HG02943 (cell line): Measurements from ENCODE around the gene CYTH1.

ENCODE experiments used
- ATAC-seq: cut with Tn5 transposase; IDR thresholded peaks from one replicate; pipeline ENCODE4 v1.9.1; 2021; ENCODE audit warnings: mild to moderate bottlenecking, low read depth, moderate library complexity; ENCODE audit not compliant: unreplicated experiment

CYTH1 gene

DNA sequence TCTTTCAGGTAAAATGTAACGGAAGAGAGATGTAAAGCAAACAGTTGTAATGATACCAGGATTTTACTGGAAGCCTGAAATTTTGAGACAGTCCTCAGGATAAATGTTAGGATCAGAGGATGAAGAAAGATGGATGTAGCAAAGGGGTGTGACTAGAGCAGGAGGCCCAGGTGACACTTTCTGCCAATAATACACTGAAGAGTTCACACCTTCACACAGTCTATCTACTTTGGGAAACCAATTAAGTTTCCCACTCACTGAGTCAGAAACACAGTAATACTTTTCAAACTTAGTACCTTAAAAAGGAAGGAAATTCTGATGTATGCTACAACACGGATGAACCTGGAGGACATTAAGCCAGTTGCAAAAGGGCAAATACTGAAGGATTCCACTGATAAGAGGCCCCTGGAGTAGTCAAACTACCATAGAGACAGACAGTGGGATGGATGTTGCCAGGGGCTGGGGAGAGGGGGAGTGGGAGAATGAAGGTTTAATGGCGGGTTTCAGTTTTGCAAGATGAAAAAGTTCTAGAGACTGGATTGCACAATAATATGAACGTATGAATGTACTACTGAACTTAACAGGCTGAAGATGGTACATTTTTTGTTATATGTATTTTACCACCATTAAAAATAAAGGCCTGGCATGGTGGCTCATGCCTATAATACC is 62.3 kb downstream of the CYTH1 start:
- no peak for ATAC-seq

DNA sequence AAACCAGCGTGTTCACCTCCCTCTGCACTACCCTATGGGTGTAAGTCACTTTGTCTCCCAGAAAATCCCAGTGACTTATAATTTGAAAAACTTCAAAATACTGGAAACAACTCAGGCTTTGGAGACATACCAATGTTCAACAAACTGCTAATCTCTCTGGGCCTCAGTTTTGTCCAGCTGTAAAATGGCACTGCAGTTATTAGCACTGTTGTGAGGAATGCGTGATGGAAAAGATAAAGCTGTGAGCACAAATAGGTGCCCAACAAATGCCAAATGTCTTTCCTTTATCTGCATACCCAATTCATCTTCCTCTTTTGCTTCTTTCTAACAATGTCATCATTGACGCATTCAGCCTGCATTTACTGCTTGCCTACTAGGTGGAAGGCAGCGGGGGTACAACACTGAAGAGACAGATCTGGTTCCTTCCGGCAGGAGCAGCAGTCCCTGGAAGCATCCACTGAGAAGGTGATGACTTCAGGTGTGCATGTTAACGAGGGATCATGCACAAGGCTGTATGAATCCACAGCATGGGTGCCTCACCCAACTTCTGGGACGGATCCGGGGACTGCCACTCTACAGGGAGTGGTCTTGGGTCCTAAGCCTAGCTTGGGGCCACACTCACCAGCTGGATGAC is 63.4 kb downstream of the CYTH1 start:
- ATAC-seq, result no peak

DNA sequence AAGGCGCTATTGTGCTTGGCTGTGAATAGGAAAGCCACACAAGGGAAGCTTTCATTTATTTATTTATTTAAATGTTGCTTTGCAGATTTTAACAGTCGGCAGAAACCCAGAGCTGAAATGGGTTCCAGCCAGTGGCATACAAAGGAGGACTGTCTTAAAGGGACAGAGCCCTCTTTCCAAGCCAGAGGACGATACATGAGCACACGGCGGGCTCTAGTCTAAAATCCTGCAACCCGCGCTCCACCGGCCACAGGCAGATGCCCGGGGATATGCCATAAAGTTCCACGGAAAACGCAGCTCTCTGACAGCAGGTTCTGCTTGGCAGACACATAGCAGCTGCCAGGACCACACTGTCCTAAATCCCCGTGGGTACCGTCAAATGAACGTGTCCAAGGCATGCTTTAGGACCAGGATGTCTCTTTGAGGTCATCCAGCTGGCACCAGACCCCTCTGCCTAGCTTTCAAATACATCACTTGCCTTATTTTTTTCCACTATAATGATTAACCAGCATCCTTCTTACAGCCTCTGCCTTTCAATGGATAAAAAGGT is 64.6 kb downstream of the CYTH1 start:
- no peak for ATAC-seq

DNA sequence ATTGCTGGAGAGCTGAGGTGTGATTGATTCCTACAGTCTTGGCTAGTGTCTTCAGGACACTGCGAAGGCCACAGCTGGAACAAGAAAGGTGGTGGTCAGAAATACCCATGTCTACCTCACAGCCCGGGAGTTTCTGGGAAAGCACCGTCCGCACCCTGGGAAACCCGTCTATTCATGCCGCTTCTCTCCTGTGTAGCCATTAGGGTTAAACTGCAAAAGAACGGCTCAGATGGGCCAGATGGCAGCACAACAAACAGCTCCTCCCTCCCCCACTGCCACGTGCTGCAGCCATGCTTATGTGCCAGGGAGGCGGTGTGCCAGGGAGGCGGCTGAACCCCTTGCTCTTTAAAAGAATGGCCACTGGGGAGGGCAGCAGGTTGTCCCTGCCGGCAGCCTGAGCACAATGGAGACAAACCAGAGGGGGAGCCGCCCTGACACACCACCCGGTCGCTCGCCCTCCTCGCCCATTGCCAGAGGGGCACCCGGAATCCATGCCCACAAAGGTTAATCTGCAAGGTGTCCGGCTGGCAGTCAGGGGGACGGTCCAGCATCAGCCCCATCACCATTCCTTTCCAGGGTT is 65.2 kb downstream of the CYTH1 start:
- ATAC-seq, result no peak

DNA sequence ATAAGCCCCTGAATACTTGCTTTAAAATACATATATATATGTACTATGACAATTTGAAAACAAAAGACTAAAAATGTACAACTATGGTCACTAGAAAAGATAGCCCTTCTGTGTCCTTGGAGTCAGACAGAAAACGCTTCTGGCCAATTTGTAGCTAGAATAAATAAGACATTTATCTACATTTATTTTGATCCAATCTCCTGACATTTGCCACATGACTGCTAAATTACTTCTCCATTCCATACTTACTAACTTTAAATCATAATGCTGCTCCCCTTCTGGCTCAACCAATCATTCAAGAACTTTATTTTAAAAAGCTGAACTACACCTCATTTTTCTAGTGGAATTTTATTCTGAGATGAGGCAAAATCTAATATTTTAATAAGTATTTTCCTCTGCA is 65.8 kb downstream of the CYTH1 start:
- no peak for ATAC-seq

DNA sequence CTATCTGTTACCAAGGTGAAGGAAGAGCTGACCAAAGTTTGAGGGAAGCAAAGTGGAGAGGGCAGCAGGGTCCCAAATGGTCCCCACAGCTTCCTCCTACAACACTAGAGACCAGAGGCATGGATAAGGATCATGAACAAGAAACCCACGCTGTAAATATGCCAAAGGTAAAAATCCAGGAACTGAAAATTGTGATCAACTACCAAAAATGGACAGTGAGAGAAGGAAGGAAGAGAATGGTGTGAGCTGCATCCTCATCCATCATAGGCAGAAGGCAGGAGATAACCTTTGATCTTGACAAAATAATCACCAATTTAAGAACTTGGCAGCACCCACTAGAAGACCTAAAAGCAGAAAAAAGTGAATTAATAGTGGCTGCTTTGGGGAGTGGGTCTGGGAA is 66.2 kb downstream of the CYTH1 start:
- no peak for ATAC-seq

DNA sequence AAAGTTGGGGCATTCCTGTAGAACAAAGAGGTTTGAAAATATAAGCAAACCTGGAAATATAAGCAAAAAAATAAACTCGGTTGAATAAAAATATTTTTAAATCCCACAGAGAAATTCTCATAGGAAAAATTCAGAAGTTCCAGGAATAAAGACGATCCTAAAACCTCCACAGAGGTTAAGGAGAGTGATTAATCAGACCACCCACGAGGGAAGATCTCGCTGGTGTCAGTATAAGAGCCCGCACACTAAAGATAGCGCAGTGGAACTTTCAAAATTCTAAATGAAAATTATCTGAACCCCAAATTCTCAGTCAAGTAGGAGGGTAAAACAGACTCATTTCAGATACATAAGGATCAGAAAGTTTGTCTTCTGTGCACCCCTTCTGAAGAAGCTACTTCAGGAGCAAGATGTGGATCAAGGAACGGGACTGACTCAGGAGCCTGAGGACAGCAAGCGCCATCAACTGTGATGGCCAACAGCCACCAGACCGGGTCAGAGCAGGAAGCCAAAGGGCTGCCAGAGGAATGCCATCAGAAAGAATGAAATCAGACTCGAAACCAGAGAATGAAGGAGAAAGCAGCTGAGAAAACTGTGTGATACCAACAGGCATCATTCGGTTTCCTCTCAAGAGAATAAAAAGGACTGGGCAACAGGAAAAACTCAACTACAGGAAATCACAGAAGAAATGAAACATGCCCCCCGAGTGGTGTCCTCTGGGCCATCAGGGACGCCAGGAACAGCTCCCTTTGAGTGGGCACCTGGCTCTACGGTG is 66.9 kb downstream of the CYTH1 start:
- ATAC-seq, result no peak

DNA sequence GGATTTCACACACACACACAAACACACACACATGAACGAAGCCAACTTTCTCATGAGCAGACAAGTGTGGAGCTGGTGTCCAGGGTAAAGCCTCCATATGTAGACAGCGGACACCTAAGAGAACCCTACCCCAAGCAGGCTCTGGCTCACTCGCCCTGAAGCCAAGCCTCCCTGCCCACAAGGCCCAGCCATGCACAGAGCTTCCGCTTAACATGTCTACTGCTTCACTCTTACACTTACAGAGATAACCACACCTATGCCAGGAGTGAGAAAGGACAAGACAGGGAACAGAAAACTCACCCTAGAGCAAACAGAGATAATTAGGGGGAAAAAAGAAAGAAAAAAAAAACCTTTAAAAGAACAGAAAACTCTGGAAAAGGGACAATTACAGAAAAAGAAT is 67.5 kb downstream of the CYTH1 start:
- no peak for ATAC-seq

DNA sequence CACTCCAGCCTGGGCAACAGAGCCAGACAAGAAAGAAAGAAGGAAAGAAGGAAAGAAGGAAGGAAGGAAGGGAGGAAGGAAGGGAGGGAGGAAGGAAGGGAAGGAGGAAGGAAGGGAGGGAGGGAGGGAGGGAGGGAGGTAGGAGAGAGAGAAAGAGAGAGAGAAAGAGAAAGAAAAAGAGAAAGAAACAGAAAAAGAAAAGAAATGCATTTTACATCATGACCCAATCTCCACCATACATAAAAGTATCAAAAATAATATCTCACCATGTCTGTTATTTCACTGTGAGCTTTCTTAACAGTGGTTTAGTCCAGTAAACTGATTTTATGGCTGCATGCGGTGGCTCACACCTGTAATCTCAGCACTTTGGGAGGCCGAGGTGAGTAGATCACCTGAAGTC is 70.0 kb downstream of the CYTH1 start:
- ATAC-seq, result no peak

DNA sequence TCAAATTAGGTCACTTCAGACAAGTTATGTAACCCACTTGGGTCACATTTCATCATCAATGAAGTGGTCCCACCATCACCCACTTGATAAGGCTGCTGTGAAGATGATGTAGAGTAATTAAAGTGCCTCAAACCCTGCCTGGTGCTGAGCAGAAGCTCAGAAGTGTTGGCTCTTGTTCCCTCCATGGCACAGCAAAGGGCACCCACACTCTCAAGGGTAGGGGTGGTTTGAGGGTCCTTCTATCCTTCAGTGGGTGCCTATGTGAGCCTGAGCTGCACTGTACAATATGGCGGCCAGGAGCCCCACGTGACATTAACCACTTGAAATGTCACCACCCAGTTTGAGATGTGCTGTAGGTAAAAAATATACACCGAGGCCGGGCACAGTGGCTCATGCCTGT is 71.5 kb downstream of the CYTH1 start:
- ATAC-seq, result no peak

DNA sequence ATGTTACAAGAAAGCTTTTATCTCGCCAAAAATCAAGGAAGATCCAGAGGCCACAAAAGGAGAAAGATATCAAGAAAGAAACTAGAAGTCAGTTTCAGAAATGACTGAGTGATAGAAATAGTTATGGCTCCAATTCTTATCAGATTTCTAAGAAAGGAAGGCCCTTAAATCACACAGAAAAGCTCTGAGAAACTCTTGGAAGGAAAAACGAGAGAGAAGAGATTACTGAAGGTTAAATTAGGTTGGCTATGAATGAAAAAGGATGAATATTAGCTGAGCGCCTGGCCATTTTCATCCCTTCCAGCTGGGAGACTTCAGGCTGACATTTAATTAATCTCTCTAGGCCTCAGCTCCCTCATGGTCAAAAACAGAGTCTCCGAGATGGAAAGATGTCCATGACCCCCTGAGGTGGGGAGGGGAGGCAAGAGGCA is 72.3 kb downstream of the CYTH1 start:
- ATAC-seq, result no peak

DNA sequence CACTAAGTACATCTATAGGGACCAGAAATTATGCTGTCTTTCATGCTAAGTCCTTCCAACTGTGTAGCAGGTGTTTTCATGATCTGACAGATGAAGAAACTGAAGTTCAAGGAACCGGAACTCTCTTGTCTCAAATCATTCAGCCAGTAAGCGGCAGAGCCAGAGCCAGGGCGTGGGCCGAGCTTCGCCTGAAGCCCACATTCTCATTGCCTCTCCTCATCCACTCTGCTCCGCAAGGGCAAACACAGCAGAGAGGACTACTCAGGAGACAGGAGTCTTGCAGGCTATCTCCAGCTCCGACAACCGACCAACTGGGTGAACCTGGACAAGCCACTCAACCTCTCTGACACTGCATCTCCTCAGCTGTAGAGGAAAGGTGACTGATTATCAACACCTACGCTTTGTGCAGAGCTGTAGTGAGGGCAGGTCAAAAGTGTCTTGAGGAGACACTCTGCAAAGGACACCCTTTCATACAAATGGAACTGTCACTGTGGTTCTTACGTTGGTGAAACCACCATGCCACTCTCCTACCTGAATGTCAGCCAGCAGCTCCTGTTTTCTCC is 72.9 kb downstream of the CYTH1 start:
- ATAC-seq, result peak; percentile 49

DNA sequence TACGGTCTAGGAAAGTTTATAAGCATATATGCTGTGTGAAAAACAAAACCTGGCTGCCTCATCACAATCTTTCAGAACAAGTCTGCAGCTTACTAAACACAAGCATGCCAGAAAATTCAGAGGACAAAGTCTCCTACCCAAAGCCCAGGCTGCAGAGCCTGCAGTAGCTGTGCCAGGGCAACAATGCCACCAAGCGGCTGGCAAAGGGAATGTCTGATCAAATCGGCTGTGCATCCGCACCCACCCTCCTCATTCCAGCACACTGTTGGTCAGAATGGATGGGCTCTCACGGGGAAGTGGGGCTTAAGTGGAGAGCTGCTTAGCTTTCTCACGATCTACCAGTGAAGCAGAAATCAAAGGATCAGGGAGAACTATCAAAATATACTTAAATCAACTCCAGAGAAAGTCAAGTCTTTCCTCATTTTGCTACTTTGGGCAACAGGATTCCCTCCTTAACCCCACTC is 73.5 kb downstream of the CYTH1 start:
- ATAC-seq, result peak; percentile 49

DNA sequence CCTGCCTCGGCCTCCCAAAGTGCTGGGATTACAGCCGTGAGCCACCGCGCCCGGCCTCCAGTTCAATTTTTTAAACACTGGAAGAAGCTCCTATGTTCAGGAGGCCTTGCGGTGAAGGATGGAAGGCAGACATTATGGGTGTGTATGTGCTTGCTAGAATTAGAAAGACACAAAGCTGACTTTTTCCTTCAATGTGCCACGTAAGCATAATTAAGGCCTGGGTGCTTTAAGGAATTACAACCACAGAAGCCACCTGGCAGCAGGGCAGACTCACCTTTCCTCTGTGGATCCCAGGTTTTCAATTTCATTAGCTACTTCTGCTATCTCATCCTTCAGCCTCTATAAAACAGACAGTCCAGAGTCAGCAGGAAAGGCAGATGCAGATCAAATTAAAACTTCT is 74.2 kb downstream of the CYTH1 start:
- no peak for ATAC-seq

DNA sequence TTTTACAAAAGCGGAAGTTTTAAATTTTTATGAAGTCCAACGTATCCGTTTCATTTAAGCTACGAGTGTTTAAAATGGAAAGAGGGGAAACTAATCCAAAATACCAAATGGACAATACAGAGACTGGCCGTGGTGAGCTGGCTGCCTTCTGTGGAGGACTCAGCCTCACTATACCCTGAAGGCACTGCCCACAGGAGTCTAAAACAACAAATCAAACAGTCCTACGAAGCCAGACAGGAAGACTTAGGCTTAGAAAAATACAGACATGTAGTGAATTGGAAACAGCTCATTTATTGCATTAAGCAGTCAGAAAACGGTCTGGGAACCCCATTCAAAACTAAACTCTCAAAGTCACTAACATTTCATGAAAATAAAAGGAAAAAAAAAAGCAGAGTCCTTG is 75.1 kb downstream of the CYTH1 start:
- no peak for ATAC-seq

DNA sequence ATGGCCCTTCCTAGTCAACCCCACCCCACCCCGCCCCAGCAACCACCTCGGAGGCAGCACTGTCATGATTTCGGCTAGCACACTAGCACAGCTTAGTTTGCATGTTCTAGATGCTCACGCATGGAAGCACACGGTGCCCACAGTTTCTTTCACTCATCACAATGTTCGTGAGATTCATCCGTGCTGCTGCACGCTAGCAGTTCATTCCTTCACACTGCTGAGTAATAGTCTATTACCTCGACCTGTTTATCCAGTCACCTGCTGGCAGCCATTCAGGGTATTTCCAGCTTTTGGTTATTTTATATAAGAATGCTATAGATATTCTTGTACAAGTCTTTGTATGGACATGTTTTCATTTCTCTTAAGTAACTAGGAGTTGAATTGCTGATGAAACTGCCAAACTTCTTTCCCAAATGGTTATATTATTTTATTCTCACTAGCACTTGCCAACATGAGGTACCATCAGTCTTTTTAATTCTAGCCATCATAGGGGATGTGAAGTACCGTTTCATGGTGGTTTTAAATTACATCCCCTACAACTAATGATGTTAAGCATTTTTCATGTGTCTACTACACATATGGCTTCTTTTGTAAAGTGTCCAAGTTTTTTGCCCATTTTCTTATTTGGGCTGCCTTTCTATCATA is 75.7 kb downstream of the CYTH1 start:
- no peak for ATAC-seq

DNA sequence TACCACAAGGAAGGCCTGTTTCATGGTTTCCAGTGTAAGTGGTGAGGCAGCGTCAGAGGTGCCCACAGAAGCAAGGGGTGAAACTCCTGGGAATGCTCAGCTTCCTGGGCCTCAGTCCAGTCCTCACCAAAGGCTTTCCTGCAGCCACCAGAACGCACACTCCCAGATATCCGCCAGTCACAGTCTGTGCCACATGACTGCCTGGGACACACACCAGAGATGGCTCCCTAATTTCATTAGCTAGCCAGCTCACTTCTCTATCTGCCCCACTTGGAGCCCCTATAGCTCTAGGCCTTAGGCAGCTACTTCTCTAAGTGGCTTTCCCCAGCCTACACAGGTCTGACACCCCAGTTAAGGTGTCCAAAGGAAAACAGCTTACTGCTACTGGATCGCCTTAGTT is 77.0 kb downstream of the CYTH1 start:
- ATAC-seq, result no peak

DNA sequence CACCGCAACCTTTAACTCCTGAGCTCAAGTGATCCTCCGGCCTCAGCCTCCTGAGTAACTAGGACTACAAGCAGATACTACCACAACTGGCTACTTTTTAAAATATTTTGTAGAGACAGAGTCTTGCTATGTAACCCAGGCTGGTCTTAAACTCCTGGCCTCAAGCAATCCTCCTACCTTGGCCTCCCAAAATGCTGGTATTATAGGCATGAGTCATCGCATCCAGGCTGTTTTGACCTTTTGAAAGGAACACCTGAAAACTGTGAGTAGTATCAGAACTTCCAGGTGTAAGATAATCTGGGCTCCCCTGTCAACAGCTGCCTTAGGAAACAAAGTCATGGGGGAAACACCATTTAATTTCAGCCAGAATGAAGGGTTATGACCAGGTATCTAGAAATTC is 77.5 kb downstream of the CYTH1 start:
- ATAC-seq, result no peak

DNA sequence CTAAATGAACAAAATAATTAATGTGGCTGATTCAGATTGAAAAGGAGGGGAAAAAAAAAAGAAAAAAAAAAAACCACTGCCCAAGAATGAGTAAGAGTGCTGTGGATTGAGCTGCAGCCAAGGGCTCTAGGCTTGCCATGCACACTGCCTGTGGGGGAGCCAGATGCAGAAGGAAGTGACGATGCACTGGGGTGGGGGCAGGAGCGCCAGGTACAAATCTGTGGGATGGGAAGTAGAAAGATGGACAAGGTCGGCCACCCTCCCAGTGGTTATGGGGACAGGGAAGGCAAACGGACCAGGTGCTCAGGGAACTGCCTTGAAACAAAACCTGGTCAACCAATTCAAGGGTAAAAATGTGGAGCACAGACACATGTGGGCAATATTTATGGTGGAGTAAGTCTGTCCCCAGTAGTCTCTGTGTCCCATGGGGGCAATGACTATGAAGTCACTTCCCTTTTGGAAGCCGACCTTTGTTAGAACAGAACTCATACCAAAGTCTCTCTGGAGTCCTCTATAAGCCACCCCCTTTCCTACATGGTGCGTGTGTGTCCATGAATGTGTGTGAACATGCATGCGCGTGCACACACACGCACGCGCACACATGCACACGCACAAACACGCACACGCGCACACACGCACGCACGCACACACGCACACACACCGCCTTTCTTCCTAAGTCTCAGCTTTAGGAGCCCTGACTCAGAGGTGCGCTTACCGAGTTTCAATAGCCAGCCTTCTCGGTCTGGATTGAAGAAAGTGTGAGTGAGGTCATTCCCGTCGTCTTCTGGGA is 84.3 kb downstream of the CYTH1 start:
- ATAC-seq, result no peak
